HG03571 (cell line): Measurements from ENCODE around the gene ASTN2.

Experiments
- ATAC-seq: cut with Tn5 transposase; IDR thresholded peaks from one replicate; pipeline ENCODE4 v1.9.1; 2021; ENCODE audit not compliant: unreplicated experiment

Gene ASTN2

GRCh38 chr9:116774421-116775180 is 640.3 kb downstream of the ASTN2 start:
- ATAC-seq, result no peak

GRCh38 chr9:116767219-116767618 is 647.6 kb downstream of the ASTN2 start:
- no peak for ATAC-seq

GRCh38 chr9:116765011-116765410 is 649.8 kb downstream of the ASTN2 start:
- ATAC-seq, result no peak

GRCh38 chr9:116763770-116764169 is 651.1 kb downstream of the ASTN2 start:
- ATAC-seq, result no peak

GRCh38 chr9:116760636-116761035 is 654.2 kb downstream of the ASTN2 start:
- ATAC-seq, result no peak

- no peak for ATAC-seq
Measured at GRCh38 chr9:116757030-116757429, 657.8 kb downstream of the ASTN2 start.

GRCh38 chr9:116753389-116753788 is 661.5 kb downstream of the ASTN2 start:
- ATAC-seq, result no peak

GRCh38 chr9:116750510-116750909 is 664.3 kb downstream of the ASTN2 start:
- no peak for ATAC-seq

- no peak for ATAC-seq
Measured at GRCh38 chr9:116749772-116750171, 665.1 kb downstream of the ASTN2 start.

GRCh38 chr9:116749176-116749575 is 665.7 kb downstream of the ASTN2 start:
- ATAC-seq, result no peak

GRCh38 chr9:116741742-116742141 is 673.1 kb downstream of the ASTN2 start:
- no peak for ATAC-seq

GRCh38 chr9:116741086-116741740 is 673.6 kb downstream of the ASTN2 start:
- ATAC-seq, result no peak

GRCh38 chr9:116737152-116737546 is 677.7 kb downstream of the ASTN2 start:
- no peak for ATAC-seq

- ATAC-seq, result no peak
Measured at GRCh38 chr9:116736399-116737151, 678.3 kb downstream of the ASTN2 start.

GRCh38 chr9:116733010-116733641 is 681.7 kb downstream of the ASTN2 start:
- ATAC-seq, result no peak

- ATAC-seq, result no peak
Measured at GRCh38 chr9:116726602-116727001, 688.3 kb downstream of the ASTN2 start.

- ATAC-seq, result no peak
Measured at GRCh38 chr9:116724123-116724522, 690.7 kb downstream of the ASTN2 start.

GRCh38 chr9:116721944-116722343 is 692.9 kb downstream of the ASTN2 start:
- no peak for ATAC-seq

- ATAC-seq, result no peak
Measured at GRCh38 chr9:116721411-116721810, 693.4 kb downstream of the ASTN2 start.

- ATAC-seq, result no peak
Measured at GRCh38 chr9:116720111-116720510, 694.7 kb downstream of the ASTN2 start.

GRCh38 chr9:116718111-116718510 is 696.7 kb downstream of the ASTN2 start:
- no peak for ATAC-seq
